Left colon (tissue), 2 donors: ENCODE results near the gene CAPZB. TPM values are rescaled to one million over a fixed set of nuclear protein-coding genes. Genes with fewer than 3 reads are reported as not detected.
A peak's percentile ranks its signal among the peaks of the same experiment; 100 is the strongest.

Experiments
- ATAC-seq: fragments of 200-7000 bp; cut with Tn5 transposase; one replicate; pipeline ENCODE4 v1.9.1; 2020; ENCODE audit warnings: mild to moderate bottlenecking, moderate library complexity
- DNase-seq, 2 donors: peaks; one replicate each; pipeline ENCODE4 v3.0.0-alpha.2; 2020
- intact Hi-C, 2 donors: fragments of 100-400 bp; cut with DNase I in 1 of 2; cut with micrococcal nuclease in 1 of 2; formaldehyde crosslinking; loops; one replicate each; pipeline versions ENCODE4 v1.11.2 to v1.14.0; 2022; cut with DNase I, micrococcal nuclease
- total RNA-seq, 2 donors: library from RNA; stranded (reverse); fragmentation: NEBNext Ultra II Directional; extraction: Animal tissue kit (Norgen Biotek cat#: 25700); gene quantifications; one replicate each; pipeline ENCODE4 v1.2.1, GENCODE V29; 2021
- donor health status: DM: no; HTN: no; CAD: no.
- donor health status: DM: yes; HTN: yes; CAD: no.

Gene CAPZB
- total RNA-seq, 2 donors from 2014 or later = 340 to 367 TPM

DNA sequence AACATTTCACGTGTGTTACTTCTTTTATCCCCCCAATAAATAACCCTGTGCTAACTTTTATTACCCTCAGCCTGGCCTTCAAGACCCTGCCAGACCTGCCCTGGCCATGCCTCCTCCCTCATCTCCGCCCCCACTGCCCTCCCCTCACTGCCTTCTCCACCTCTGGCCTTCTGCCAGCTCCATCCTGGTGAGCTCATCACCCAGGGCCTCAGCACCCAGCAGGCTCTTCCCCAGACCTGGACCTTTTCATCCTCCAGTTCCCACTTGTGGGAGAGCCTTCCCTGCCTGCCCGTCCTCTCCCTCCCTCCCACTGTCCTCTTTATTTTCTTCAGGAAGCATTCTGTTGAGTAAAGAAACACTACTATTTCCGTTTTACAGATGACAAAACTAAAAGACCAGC, 101.2 kb downstream of the CAPZB start:
- DNase-seq (peak; percentile 62 to 63), ATAC-seq (peak; percentile 27)
- intact Hi-C loops = no loop called here

GRCh38 chr1:19382222-19382621, 103.1 kb downstream of the CAPZB start:
- DNase-seq (no peak), ATAC-seq (no peak)
- intact Hi-C loops = no loop called here

DNA sequence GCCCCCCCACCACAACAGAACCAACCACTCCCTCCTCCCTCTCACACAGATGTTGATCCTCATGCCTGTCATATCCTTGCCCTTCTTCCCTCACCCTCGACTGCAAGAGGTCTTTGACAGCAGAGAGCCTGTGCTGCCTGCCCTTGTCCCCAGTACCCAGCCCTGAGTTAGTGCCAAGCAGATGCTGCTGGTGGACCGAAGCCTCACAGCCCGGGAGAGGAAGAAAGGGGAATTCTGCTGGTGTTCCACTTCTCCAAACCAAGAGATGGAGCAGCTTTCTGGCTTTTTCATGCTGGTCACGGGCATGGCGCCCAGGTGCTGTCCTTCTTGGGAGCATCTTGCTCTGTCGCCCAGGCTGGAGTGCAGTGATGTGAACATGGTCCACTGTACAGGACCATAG, 104.1 kb downstream of the CAPZB start:
- intact Hi-C loops = no loop called here
- no peak for ATAC-seq
- no peak for DNase-seq

GRCh38 chr1:19377812-19378718, 107.3 kb downstream of the CAPZB start:
- DNase-seq (no peak), ATAC-seq (no peak)
- intact Hi-C loops = no loop called here

DNA sequence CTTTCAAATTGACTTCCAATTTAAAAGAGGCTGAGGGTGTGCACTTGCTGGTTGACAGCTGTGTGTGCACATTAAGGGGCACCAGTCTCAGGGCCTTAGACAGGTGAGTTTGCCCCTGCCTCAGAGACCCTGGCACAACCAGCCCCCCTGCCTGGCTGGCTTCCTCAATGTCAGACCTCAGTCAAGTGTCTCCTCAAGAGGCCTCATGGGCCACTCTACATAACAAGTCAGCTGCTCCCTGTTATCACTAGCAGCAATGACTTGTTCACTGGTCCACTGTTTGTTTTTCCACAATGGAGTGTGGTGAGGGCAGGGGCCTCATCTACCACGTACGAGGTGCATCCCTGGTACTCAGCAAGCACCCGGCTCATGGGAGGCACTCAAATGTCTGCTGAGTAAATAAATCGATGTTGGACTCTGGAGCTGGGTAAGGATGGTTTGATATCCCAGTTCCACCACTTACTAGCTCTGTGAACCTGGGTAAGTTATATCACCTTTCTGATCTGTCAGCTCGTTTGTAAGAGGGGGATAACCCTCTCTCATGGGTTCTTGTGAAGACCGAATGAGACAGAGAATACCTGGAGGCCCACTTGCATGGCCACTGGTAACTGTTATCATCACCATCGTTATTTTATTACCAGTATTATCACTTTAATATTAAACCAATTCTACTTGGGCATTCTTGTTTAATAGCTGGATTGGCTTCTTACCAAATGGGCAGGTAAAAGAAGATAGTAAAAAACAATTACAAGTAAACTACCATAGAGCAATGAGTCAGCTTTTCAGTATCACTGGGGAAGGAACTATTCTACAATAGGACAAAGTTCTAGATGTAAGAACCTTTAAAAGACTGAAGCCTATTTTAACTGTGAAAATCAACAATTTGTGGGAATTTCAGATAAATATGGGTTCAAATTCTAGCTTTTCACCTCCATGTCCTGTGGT, 108.6 kb downstream of the CAPZB start:
- intact Hi-C loops = no loop called here
- peak; percentile 68 for ATAC-seq

GRCh38 chr1:19375631-19376400, 109.5 kb downstream of the CAPZB start:
- ATAC-seq (no peak), DNase-seq (no peak)
- intact Hi-C loops = no loop called here

More for the DNA sequence above, 108.6 kb downstream of the CAPZB start:
- DNase-seq = no peak

GRCh38 chr1:19374926-19375325, 110.4 kb downstream of the CAPZB start:
- no peak for ATAC-seq
- no peak for DNase-seq
- intact Hi-C loops = no loop called here

- DNase-seq (no peak), ATAC-seq (no peak)
- intact Hi-C loops = no loop called here
These were observed 111.1 kb downstream of the CAPZB start for GRCh38 chr1:19374083-19374801.

- no peak for ATAC-seq
- intact Hi-C loops = no loop called here
- no peak for DNase-seq
These were observed 111.9 kb downstream of the CAPZB start for GRCh38 chr1:19373211-19374082.

DNA sequence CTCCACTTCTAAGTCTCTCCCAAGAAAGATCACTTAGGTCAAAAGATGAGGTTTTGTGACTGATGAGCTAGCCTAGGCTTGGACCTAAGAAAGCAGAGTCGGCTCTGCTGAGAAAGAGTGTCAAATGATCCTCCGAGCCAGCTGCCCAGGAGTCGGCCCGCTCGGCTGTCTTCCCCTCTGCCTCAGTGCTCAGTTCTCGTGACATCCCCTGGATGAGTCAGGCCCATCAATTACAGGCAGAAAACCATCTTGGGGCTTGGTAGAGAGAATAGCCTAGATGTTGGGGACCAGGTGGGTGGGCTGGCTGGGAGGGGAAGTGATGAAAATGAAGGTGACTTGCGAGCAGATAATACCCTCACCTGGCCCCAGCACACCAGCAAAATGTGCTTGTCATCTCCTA, 112.7 kb downstream of the CAPZB start:
- DNase-seq (no peak), ATAC-seq (no peak)
- intact Hi-C loops = no loop called here

DNA sequence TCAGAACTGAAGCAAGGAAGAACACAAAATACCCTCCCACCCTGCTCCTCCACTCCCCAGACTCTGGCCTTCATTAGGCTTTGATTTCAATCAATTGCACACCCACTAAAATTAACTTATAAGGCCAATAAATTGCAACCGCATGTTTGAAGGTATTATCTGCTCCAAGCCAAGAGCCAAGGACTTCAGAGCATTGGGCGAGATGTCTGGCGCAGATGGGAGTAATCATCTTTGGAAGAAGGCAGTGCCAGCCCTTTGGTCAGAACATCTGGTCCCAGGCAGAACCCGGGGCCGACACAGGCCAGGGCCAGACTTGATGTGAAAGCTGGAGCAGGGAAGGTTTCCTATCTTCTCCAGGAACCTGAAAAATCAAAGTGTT, 113.2 kb downstream of the CAPZB start:
- intact Hi-C loops = no loop called here
- DNase-seq (no peak), ATAC-seq (no peak)

DNA sequence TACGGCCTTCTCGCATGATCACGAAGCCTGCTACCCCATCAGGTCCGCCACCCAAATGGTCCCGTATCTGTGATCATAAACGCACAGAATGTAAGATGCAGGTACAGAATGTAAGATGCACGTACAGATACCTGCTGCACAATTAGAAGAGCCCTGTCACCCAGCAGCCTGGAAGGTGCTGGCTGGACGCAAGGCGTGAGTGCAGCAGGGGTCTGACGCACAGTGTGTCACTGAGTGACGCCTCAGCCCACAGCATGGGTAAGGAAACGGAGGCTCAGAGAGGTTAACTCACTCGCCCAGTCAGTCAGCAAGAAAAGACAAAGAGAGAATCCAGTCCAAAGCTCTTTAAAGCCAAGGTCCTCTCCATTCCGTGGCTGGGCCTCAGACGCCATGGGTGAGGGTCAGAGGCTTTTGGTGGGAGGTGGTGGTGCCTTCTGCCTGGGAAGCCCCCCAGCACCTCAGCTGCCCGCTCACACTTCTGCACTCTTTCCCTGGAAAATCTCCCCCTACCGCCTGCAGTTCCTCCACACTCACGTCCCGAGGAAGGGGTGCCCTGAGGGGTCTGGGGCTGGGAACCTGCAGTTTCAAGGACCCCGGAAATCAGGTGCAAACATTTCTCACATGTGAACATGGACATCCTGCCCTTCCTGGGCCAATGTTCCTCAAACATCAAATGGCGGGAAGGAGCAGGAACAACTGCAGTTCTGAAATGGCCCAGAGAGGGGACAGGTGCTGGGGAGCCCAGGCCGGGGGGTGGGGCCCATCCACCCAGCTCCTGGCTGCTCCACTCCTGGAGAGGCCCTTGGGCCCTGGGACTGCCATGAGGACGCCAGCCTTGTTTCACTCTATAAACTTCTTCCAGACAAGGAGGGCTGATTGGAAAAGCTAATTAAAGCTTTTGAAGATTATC, 113.9 kb downstream of the CAPZB start:
- ATAC-seq (no peak), DNase-seq (no peak)
- intact Hi-C loops = no loop called here

GRCh38 chr1:19370453-19371170, 114.7 kb downstream of the CAPZB start:
- intact Hi-C loops = no loop called here
- ATAC-seq (no peak), DNase-seq (no peak)

GRCh38 chr1:19369396-19370090, 115.8 kb downstream of the CAPZB start:
- intact Hi-C loops = no loop called here
- DNase-seq (no peak), ATAC-seq (no peak)

DNA sequence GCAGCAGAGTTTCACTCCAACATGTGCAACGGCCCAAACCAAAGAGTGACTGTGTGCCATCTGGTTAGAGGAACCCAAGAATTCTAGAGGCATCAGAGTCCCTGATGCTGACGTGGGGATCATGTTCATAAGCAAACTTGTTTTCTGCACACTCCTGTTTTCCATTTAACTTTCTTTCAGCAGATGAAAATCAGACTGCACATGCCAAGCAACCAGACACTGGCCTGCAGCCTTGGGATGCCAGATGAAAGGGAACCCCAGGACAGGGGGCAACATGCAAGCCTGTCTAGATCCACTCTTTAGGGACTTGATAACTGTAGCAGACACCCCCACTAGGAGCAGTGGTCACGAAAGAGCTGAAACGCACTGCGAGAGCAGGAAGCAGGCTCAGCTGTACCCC, 116.4 kb downstream of the CAPZB start:
- intact Hi-C loops = no loop called here
- DNase-seq = no peak
- ATAC-seq = no peak
